K562 (cell line): ENCODE measurements around the gene ZMPSTE24. TPM values are rescaled to one million over a fixed set of nuclear protein-coding genes. Genes with fewer than 3 reads are reported as not detected.

ENCODE experiments used
- CBFA2T2 ChIP-seq: fragments of 450-650 bp; conservative IDR thresholded peaks from 2 replicates; pipeline ENCODE4 v1.6.1; 2017; ENCODE audit warnings: mild to moderate bottlenecking
- CEBPB ChIP-seq: fragments of 450-650 bp; IDR thresholded peaks from 2 replicates; pipeline ENCODE4 v1.6.1; 2016; ENCODE audit warnings: missing genetic modification characterization, missing compliant biosample characterization
- FOXK1 ChIP-seq: sonication (generic); formaldehyde crosslinking; IDR thresholded peaks from 2 replicates; pipeline ENCODE4 v1.8.0; 2022; ENCODE audit warnings: missing genetic modification reagents, mild to moderate bottlenecking, borderline replicate concordance
- GATAD2A ChIP-seq: fragments of 450-650 bp; IDR thresholded peaks from 2 replicates; pipeline ENCODE4 v1.6.1; 2017
- L3MBTL2 ChIP-seq: fragments of 450-650 bp; IDR thresholded peaks from 2 replicates; pipeline ENCODE4 v1.6.1; 2016; ENCODE audit warnings: mild to moderate bottlenecking, moderate library complexity
- MCM3 ChIP-seq: fragments of 450-650 bp; IDR thresholded peaks from 2 replicates; pipeline ENCODE4 v1.6.1; 2016
- MITF ChIP-seq: IDR thresholded peaks from 2 replicates; pipeline ENCODE4 v1.6.1; 2014; ENCODE audit warnings: antibody characterized with exemption
- SAFB ChIP-seq: fragments of 200-400 bp; formaldehyde crosslinking; IDR thresholded peaks from 2 replicates; pipeline ENCODE4 v1.6.1; 2017; ENCODE audit warnings: low read depth, low read length, borderline replicate concordance
- SMARCA4 ChIP-seq: fragments of 450-650 bp; IDR thresholded peaks from 2 replicates; pipeline ENCODE4 v1.6.1; 2016
- ZBTB17 ChIP-seq: fragments of 450-650 bp; formaldehyde crosslinking; IDR thresholded peaks from 2 replicates; pipeline ENCODE4 v1.4.0; 2020; ENCODE audit warnings: mild to moderate bottlenecking
- ZFX ChIP-seq: sonication (generic); formaldehyde crosslinking; IDR thresholded peaks from 2 replicates; pipeline ENCODE4 v1.8.0; 2022; ENCODE audit warnings: mild to moderate bottlenecking, missing genetic modification reagents, moderate library complexity
- ZNF766 ChIP-seq: fragments of 200-800 bp; sonication (Bioruptor generic); conservative IDR thresholded peaks from 2 replicates; pipeline ENCODE4 v1.6.1; 2016; ENCODE audit warnings: missing genetic modification characterization, missing compliant biosample characterization
- polyA plus RNA-seq, 8 experiments: library from polyadenylated mRNA; depleted of rRNA in 4 of 8; stranded (reverse) in 5 of 8; unstranded in 3 of 8; fragments of >200 nt; fragmentation: Nextera tagmentation in 2 of 8; fragmentation: Illumina TruSeq in 1 of 8; extraction: Ambion mirVana in 2 of 8; extraction: Trizol in 1 of 8; gene quantifications; 2 replicates each; pipeline versions ENCODE4 v1.2.1 to v1.2.3, GENCODE V29; 2011 to 2014; ENCODE audit warnings: inconsistent platforms in 1 of 8, missing spikeins in 1 of 8
- total RNA-seq, 7 experiments: library from RNA; depleted of rRNA in 6 of 7; stranded (reverse); fragments of >200 nt in 6 of 7; fragmentation: Illumina TruSeq in 2 of 7; extraction: Trizol in 2 of 7; gene quantifications; 2 replicates each; pipeline versions ENCODE4 v1.2.1 to v1.2.3, GENCODE V29; 2011 to 2021; ENCODE audit warnings: low replicate concordance in 1 of 7
- TF ChIP-seq, protein P1 (sequence below): sonication (generic); formaldehyde crosslinking; IDR thresholded peaks from 2 replicates; pipeline ENCODE4 v1.8.0; 2022; ENCODE audit warnings: mild to moderate bottlenecking, missing genetic modification reagents

The ZMPSTE24 gene
- total and polyA plus RNA-seq, 9 of the 15 experiments (the other 6 are each of a cell fraction or from before 2014, with no cell fraction given): 30.7 to 75.9 (median 64.3) TPM

DNA sequence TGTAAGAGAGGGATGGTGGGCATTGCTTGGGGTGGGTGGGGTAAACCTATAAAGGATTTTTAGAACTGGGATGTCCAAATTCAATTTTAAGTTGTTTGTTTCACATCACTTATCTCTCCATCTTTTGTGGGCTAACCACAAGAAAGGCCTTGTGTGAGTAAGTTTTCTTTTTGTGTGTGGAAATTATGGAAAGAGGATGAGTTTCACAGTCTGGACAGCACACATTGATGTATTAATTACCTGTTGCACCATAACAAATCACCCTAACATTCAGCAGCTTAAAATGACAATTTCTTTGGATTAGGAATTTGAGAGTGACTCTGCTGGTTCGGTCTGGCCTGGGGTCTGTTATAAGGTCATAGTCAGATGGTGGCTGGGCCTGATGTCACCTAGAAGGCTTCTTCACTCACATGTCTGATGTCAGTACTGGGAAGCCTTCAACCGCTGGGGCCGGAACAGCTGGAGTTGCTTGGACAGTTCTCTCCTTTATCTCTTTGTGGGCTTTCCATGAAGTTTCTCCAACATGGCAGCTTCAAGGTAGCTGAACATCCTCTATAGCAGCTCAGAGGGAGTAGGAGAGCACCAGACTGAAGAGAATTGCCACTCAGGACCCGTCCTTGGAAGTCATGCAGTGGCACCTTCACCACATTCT lies 61.1 kb downstream of the ZMPSTE24 start (continued):
- TF ChIP-seq ZNF766 (CRISPR knock-in tag) (0 out of 2 replicates have a peak, but pooled peaks have one; percentile 23), L3MBTL2 (0 out of 2 replicates have a peak, but pooled peaks have one; percentile 11), SMARCA4 (0 out of 2 replicates have a peak, but pooled peaks have one; percentile 26), ZBTB17 (CRISPR knock-in tag) (no peak), MITF (no peak), MCM3 (no peak), ZFX (CRISPR knock-in tag) (no peak), CBFA2T2 (no peak), GATAD2A (no peak), SAFB (no peak), FOXK1 (CRISPR knock-in tag) (no peak), CEBPB (peak; percentile 71)
- TF ChIP-seq, protein P1, sequence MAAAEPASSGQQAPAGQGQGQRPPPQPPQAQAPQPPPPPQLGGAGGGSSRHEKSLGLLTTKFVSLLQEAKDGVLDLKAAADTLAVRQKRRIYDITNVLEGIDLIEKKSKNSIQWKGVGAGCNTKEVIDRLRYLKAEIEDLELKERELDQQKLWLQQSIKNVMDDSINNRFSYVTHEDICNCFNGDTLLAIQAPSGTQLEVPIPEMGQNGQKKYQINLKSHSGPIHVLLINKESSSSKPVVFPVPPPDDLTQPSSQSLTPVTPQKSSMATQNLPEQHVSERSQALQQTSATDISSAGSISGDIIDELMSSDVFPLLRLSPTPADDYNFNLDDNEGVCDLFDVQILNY: no peak
